Measurements from ENCODE around the gene PALD1. TPM values are rescaled to one million over a fixed set of nuclear protein-coding genes. Genes with fewer than 3 reads are reported as not detected.

Gene PALD1
- total RNA-seq, 1 donor from 2014 or later, result 197 TPM

DNA sequence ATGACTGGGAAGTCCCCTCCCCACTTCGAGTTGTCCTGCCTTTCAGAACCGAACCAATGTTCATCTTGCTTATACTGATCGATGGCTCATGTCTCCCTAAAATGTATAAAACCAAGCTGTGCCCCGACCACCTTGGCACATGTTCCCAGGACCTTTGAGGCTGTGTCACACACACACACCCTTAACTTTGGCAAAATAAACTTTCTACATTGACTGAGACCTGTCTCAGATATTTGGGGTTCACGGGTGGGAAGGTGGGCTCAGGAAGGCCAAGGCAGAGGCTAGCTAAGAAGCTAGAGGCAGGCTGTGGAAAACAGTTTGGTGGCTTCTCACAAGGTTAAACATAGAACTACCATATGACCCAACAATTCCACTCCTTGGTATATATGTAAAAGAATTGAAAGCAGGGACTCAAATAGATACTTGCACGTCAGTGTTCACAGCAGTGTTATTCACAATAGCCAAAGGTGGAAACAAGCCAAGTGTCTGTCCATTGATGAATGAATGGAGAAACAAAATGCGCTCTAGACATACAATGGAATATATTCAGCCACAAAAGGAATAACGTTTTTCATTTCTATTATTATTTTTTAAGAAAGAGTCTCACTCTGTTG lies 108.6 kb downstream of the PALD1 start:
- DNase-seq (ENCODE audit: extremely low read depth, low read depth, low spot score), result no peak

DNA sequence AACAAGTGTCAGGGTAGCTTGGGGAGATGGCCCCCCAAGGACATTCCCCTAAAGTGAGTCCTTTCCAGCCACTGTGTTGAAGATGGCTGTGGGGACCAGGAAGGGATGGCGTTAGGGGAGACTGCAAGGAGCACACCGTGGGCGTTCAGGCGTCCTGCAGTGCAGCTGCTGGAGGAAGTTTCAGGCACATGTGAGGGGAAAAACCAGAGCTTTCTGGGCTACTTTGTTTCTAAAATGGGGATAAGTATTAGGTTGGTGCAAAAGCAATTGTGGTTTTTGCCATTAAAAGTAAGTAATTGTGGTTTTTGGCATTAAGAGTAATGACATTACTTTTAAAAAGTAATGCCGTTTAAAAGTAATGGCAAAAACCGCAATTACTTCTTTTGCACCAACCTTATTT lies 109.7 kb downstream of the PALD1 start:
- no peak for DNase-seq (ENCODE audit: extremely low read depth, low read depth, low spot score)

DNA sequence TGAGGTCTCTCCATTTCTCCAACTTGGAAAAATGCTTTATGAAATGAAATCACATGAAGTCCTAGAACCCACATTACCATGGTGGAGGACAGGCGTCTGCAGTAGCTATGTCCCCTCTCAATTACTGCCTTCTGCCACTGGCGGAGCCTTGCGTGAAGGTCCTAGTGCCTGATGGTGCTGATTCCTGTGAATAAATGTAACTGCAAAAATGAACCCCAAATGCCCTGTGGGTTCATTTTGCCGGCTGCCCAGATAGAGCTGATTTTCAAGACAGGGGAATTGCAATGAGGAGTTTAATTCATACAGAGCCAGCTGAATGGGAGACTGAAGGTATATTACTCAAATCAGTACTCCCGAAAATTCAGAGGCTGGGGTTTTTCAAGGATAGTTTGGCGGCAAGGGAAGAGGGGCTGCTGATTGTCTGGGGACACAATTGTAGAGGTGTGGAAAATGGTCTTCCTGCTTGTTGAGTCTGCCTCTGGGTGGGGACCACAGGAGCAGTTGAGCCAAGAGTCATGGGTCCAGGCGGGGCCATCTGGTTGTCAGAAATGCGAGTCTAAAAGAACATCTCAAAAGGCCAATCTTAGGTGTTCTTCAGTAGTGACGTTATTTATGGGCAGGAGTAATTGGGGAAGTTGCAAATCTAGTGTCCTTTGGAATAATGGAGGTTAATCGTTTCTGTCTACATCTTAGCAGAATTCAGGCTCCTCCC lies 110.4 kb downstream of the PALD1 start:
- DNase-seq (ENCODE audit: extremely low read depth, low read depth, low spot score), result no peak

DNA sequence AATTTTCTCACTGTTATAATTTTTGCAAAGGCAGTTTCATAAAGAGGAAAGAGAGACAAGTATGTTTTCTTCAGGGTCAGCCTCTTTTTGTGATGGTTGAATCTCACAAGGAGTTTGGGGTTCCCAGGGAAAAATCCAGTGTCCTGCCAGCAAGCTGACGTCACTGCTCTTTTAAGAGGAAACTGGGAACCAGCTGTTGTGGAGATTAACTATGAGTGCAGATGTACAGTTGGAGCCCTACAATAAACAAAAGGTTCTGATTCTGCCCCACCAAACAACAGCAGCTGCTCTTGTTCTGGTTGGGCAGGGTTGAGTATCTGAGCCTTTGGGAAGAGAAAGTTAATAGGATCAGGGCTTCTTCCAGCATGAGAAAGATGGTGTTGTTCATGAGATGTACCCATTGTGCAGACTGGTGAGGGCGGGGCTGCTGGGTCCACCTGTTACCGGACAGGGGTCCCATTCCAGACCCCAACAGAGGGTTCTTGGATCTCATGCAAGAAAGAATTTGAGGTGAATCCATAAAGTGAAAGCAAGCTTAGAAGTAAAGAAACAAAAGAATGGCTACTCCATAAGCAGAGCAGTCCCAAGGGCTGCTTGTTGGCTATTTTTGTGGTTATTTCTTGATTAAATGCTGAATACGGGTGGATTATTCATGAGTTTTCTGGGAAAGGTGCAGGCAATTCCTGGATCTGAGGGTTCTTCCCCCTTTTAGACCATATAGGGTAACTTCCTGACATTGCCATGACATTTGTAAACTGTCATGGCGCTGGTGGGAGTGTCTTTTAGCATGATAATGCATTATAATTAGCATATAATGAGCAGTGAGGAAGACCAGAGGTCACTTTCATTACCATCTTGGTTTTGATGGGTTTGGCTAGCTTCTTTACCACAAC lies 111.4 kb downstream of the PALD1 start:
- no peak for DNase-seq (ENCODE audit: extremely low read depth, low read depth, low spot score)

DNA sequence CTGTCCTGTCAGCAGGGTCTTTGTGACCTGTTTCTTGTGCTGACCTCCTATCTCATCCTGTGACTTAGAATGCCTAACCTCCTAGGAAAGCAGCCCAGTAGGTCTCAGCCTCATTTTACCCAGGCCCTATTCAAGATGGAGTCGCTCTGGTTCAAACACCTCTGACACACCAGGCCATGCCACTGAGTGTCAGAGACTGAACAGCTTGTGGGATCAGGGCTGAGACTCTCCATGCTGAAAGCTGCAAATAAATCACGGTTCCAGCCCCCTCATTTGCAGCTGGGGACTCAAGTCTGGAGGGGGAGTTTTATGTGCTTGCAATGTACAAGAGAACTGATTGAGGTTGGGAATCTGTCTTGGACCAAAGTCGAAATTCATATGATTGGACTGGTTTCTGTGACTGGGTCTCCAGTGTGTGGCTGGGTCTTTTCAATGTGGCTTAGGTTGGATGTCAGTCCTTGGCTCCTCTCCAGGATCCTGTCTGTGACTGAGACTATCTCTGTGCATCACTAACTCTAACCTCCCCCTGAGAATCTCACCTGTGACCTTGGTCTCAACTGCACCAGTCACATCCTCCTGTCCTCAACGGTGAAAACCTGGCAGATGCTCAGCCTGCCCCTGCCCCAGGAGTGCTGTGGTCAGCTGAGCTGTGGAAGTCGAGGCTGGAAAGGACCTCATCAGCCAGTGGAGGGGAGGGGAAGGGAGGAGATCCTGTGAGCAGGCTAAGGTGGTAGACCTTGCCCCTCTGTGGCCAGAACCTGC lies 112.3 kb downstream of the PALD1 start:
- no peak for DNase-seq (ENCODE audit: extremely low read depth, low read depth, low spot score)

DNA sequence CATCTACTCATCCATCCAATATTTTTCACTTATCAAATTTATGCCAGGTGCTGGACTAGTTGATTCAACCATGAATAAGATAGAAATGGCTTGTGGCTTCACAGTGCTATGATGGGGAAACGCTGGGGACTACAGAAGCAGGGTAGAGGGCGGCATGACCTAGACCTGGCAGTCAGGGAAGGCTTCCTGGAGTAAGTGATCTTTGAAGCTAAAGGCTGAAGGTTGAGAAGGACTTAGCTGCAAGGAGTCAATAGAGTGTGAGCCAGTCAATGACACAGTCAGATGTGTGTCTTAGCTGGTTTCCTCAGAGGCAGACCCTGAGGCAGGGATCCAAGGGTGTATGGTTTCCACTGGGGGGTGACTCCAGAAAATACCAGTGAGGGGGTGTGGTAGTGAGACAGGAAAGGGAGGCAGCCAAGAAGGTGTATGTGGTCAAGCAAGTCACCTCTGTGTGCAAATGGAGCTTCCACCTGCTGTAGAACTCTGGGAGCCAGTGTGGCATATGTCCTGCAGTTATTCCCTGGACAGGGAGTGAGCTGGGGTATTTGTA lies 113.7 kb downstream of the PALD1 start:
- no peak for DNase-seq (ENCODE audit: extremely low read depth, low read depth, low spot score)

DNA sequence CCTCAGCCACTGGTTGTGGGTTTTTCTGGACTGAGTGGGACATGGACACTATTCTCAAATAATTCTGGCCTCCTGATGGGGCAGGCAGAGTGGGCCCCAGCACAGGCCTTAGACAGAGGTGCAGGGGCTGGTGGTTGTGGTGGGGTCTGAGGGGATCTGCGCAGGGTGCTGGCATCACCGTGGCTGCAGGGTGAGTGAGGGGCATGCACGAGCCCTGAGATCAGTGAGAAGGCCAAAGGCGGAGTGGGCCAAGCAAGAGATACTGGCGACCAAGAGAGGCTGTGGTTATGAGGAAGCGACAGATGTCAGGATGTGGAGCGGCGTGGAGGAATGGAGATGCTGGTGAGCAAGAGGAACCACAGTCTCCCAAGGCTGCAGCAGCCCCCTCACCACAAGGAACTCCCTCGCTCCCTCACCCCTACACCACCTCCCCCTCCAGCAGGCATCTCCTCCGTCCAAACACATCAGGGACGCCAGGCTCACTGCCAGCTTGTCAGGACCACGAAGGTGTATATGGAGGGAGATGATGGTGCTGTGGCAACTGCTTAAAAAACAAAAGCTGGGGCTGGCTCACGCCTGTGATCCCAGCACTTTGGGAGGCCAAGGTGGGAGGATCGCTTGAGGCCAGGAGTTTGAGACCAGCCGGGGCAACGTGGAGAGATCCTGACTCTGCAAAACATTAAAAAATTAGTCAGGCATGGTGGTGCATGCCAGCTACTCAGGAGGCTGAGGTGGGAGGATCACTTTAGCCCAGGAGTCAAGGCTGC lies 114.4 kb downstream of the PALD1 start:
- no peak for DNase-seq (ENCODE audit: extremely low read depth, low read depth, low spot score)

DNA sequence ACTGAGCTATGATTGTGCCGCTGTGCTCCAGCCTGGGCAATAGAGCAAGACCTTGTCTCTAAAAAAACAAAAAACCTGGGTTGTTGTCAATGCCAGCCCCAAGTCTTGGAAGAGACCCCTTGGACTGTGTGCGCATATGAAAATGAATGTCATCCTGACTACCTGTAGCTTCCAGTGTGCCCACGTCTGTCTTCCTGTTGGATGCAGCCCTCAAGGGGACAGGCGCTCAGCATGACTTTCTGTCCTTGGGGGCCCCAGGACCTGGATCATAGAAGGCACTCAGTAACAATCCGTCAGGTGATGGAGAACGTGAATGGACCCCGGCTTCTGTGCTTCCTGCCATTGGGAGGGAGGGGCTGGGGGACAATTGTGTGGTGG lies 114.9 kb downstream of the PALD1 start:
- no peak for DNase-seq (ENCODE audit: extremely low read depth, low read depth, low spot score)

DNA sequence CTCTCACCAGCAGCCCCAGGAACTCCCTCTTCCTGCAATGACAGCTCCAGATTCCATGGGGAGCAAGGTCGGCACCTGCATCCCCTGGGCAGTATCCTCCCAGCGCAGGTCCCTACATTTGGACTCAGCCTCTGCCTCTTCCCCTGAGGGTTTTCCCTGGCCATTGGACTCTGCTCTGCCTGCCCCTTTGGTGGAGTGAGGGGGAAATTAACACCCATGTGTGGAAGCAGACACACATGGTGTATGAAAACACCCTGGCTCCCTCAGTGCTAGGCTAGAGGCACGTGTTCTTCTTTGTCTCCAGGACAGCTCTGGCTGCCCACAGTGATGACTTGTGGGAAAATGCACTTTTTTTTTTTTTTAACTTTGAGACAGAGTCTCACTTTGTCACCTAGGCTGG lies 115.6 kb downstream of the PALD1 start:
- no peak for DNase-seq (ENCODE audit: extremely low read depth, low read depth, low spot score)

DNA sequence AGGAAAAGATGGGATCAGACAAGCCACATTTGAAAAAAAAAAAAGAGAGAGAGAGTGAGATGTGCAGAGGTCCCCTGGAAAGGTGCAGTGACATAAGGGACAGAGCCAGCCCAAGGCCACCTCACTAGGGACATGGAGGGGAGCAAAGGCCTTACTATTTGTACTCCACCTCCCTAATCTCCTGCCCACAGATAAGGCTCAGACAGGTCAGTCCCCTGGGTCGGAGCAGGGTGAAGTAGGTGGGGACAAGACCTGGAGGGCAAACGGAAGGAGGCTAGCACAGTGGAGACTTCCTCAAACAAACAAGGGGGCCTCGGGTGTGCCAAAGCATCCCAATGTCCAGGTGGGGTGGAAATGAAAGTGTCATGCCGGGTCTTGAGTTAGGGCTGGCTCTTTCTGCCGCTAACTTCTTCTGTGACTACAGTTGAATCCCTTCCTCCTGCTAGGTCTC lies 117.0 kb downstream of the PALD1 start:
- no peak for DNase-seq (ENCODE audit: extremely low read depth, low read depth, low spot score)

DNA sequence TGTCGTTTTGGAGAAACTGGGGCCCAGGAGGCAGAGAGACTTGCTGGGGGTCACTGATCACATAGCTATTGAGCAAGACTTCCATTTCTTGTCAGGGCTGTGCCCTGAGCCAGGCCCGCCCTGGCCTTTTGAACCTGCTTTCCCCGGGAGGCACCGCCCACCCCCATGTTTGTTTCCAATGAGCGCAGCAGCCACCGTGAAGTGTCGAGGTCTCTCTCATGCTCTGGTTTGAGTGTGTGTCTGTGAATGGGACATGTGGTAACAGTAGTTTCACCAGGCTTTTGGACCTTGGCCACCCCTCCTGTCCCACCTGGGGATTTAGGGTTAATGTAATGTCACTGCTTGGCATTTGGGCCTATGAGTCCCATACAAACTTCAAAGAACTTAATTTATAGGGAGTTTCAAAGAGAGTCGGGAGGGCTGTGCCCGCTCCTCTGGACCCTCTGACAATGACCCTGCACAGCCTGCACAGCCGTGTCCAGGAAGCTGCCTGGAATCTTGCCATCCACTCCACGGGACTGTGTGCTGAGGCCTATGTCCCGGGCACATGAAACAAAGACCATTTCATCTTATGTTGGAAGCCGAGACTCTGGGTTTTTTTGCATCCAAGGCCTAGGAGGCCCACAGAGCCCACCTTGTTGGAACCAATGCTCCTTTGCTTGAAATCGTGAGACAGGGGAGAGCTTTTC lies 117.7 kb downstream of the PALD1 start:
- no peak for DNase-seq (ENCODE audit: extremely low read depth, low read depth, low spot score)

DNA sequence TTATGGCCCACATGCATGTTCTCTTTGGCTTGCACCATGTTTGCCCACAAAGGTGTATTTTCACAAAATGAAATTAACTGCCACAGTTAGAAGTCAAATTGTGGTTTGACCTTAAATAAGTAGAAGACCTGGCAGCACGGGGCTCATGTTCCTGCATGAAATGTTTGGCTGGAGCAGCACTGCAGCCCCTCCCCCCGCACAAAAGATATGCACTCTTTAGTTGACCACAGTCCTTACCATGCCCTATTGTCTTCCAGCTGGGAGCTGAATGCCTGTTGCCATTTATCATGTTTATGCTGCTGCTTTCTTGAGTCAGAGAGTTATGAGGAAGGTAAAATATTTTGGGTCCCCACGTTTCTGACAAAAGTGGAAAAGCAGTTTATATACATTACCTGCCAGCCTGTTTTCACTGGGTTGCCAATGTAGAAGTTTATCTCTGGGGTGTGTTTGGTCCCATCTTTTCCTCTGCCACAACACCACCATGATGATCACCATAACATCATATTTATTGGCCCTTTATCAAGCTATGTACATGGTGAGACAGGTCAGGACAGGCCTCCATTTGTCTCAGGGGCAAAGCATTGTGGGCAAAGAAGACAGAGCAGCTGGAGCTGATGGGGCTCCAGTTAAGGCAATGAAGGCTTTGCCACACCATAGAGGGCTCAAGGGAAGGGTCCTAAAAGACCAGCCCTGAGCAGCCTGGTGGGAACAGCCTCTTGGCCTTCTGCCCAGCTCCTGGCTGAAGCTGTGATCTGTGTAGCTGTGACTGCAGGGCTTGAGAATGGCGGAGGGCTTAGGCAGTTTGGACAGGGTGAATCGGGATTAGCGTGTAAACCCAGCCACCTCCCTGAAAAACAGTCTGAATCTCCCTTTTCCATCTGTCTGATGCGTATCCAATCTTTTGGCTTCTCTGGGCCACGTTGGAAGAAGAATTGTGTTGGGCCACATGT lies 118.6 kb downstream of the PALD1 start:
- no peak for DNase-seq (ENCODE audit: extremely low read depth, low read depth, low spot score)

DNA sequence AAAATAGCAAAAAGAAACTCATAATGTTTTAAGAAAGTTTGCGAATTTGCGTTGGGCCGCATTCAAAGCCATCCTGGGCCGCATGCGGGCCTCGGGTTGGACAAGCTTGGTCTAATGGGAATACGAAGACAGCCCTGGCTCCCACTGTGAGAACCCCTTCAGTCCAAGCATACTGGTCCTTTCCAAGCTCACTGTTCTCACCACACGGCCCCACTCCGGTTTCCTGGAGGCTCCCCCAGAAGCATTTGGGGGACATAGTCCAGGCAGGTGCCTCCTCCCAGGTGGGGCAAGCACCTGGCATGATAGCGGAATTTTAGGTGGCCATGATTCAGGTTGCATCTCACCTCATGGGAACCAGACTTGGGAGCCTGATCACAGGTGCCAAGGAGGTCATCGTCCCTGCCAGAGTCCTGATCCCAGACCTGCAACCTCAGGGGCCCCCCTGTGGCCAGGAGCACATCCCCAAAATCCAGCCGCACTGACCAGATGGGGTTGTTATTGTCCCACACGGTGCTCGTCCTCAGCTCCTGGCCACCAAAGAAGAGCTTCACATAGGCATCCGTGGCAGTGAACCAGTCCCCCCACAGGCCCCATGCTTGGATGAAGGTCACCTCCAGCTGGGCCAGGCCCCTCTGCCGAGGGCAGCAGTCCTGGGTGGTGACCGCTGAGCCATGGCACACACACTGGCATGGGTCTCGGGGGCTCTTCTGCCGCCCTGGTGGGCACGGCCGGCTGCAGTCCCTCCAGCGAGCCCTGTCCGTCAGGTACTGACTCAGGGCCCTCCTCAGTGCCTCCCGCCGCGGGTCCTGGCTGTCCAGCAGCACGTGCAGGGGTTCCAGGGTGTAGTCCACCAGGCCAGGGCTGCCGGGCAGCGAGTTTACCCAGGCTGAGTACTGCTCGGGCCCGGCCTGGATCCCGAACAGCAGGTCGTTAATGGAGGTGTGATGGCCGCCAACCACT lies 119.6 kb downstream of the PALD1 start:
- DNase-seq (ENCODE audit: extremely low read depth, low read depth, low spot score), result no peak

DNA sequence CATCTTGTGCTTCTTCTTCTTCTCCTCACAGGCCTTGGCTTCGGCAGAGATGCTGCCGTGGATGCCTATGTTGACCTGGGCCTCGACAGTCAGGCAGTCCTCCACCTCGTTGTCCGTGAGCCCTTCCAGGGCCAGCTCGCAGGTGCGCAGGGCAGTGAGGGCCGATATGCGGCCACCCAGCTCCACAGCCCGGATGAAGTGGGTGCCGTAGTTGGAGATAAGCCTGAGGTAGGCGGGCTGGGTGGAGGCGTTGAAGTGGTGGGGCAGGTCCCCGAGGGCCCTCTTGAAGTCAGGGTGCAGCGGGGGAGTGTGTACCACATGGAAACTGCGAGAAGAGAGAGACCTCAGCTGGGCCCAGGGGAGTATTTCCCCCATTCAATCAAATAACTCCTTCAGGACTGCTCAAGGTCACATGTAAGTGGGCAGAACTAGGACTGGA lies 120.3 kb downstream of the PALD1 start:
- DNase-seq (ENCODE audit: extremely low read depth, low read depth, low spot score), result no peak

DNA sequence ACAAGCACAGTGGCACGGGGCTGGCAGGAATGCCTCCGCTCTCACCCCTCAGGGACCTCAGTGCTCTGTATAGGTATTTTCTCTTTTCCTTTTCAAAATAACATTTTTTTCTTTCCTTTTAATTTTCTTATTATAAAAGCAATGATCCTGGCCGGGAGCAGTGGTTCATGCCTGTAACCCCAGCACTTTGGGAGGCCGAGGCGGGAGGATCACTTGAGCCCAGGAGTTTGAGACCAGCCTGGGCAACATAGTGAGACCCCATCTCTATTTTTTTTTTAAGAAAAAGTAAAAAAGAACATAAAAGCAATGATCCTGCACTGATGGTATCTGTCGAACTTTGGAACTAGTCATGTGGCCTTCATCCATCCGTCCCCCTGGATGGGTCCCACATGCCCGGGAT lies 120.8 kb downstream of the PALD1 start:
- no peak for DNase-seq (ENCODE audit: extremely low read depth, low read depth, low spot score)

DNA sequence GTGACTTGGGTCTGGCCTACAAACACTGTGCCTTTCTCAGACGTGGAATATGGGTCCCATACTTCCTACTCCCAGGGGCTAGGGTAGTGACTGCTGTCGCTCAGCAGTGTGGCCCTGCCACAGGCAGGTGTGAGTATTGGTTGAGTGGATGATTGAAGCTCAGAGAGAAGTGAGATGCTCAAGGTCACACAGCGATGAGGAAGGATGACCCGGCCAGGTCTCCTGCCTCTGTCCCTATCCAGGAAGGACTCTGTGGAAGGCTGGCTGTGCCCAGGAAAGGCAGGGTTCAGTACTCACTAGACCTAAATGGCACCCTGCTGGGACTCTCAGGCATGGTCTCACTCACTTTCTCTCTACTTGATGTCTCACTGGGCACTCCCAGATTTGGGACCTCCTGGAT lies 121.2 kb downstream of the PALD1 start:
- DNase-seq (ENCODE audit: extremely low read depth, low read depth, low spot score), result no peak
